Natural killer cell (primary cell): ENCODE results near the gene FYN. TPM values are rescaled to one million over a fixed set of nuclear protein-coding genes. Genes with fewer than 3 reads are reported as not detected.

Source experiments
- ATAC-seq, 3 donors: fragments of 150-1000 bp in 2 of 3; fragments of 200-7000 bp in 1 of 3; cut with Tn5 transposase; 1 replicate in 1 of 3; 2 replicates in 2 of 3; pipeline ENCODE4 v1.10.0; 2021; ENCODE audit warnings: mild to moderate bottlenecking in 2 of 3, moderate library complexity in 2 of 3
- DNase-seq, 2 donors: peaks; one replicate each; pipeline versions ENCODE4 v3.0.0 to v3.0.0-alpha.2; 2013 to 2021; ENCODE audit warnings: mixed read lengths in 1 of 2
- H3K27ac ChIP-seq: one replicate; pipeline ENCODE4 v1.5.1; 2013; ENCODE audit warnings: mild to moderate bottlenecking, low read length
- H3K27me3 ChIP-seq: one replicate; pipeline ENCODE4 v1.6.1; 2013; ENCODE audit warnings: low read length; ENCODE audit not compliant: control insufficient read depth, insufficient read depth
- H3K36me3 ChIP-seq: one replicate; pipeline ENCODE4 v1.6.1; 2013; ENCODE audit warnings: low read length; ENCODE audit not compliant: control insufficient read depth, insufficient read depth
- H3K4me1 ChIP-seq: one replicate; pipeline ENCODE4 v1.6.1; 2013; ENCODE audit warnings: low read length; ENCODE audit not compliant: control insufficient read depth, insufficient read depth
- H3K4me3 ChIP-seq: one replicate; pipeline ENCODE4 v1.5.1; 2013; ENCODE audit warnings: low read length
- H3K9me3 ChIP-seq: one replicate; pipeline ENCODE4 v1.6.1; 2013; ENCODE audit warnings: low read length; ENCODE audit not compliant: control insufficient read depth, insufficient read depth
- H3K27ac Mint-ChIP-seq, 2 donors: one replicate each; pipeline ENCODE4 v1.8.0; 2022; ENCODE audit warnings: mild to moderate bottlenecking in 2 of 2, mixed read lengths in 2 of 2, moderate library complexity in 1 of 2
- H3K27me3 Mint-ChIP-seq, 2 donors: one replicate each; pipeline ENCODE4 v1.8.0; 2022; ENCODE audit warnings: low read depth in 2 of 2, mixed read lengths in 2 of 2
- H3K36me3 Mint-ChIP-seq: one replicate; pipeline ENCODE4 v1.8.0; 2022; ENCODE audit warnings: mixed read lengths
- H3K4me1 Mint-ChIP-seq, 2 donors: one replicate each; pipeline ENCODE4 v1.8.0; 2022; ENCODE audit warnings: mixed read lengths in 2 of 2
- H3K4me3 Mint-ChIP-seq: one replicate; pipeline ENCODE4 v1.8.0; 2022; ENCODE audit warnings: mild to moderate bottlenecking, moderate library complexity, mixed read lengths
- H3K9me3 Mint-ChIP-seq, 2 donors: one replicate each; pipeline ENCODE4 v1.8.0; 2022; ENCODE audit warnings: mixed read lengths in 2 of 2
- CTCF ChIP-seq: fragments of 200-600 bp; IDR thresholded peaks from one replicate; pipeline ENCODE4 v1.8.0; 2022; ENCODE audit warnings: antibody characterized with exemption
- WGBS: methylation state at CpG from one replicate; pipeline ENCODE4 v1.1.7; 2013; ENCODE audit warnings: missing lambda C conversion rate; ENCODE audit not compliant: insufficient coverage; 5-methylcytosine and 5-hydroxymethylcytosine counted together
- intact Hi-C: fragments of 100-400 bp; cut with micrococcal nuclease; formaldehyde crosslinking; loops from one replicate; pipeline ENCODE4 v1.14.2; 2022
- total RNA-seq, 4 donors: library from RNA; stranded (reverse); fragments of 120-200 nt in 1 of 4; gene quantifications; one replicate each; pipeline versions ENCODE4 v1.2.3 to v1.2.4, GENCODE V29; 2013 to 2022

The FYN gene
- total RNA-seq, 3 donors from 2014 or later (not counting 1 experiment from before 2014, with no cell fraction given) = 616 to 757 (median 713) TPM

- H3K27ac Mint-ChIP-seq = no peak overlapping the region
- peaks cover 45 to 46% of the 10 kb centered on the region in 2 donors for H3K4me1 Mint-ChIP-seq
- TF ChIP-seq CTCF = no peak
- Histone ChIP-seq H3K9me3 (no peaks in the 10 kb centered on the region), H3K36me3 (peaks cover 11% of the 10 kb centered on the region), H3K27me3 (no peaks in the 10 kb centered on the region), H3K4me1 (peaks cover 65% of the 10 kb centered on the region), H3K4me3 (no peak overlapping the region), H3K27ac (no peak overlapping the region)
- H3K27me3 Mint-ChIP-seq = no peaks in the 10 kb centered on the region
- DNase-seq = no peak
- WGBS = 92% methylated on average over 6 of the region's 7 CpGs
- H3K36me3 Mint-ChIP-seq = no peaks in the 10 kb centered on the region
- no peak for ATAC-seq
- intact Hi-C loops = no loop called here
- no peak overlapping the region for H3K4me3 Mint-ChIP-seq
- no peaks in the 10 kb centered on the region for H3K9me3 Mint-ChIP-seq
These were observed 24.9 kb downstream of the FYN start for GRCh38 chr6:111848262-111848812.

DNA sequence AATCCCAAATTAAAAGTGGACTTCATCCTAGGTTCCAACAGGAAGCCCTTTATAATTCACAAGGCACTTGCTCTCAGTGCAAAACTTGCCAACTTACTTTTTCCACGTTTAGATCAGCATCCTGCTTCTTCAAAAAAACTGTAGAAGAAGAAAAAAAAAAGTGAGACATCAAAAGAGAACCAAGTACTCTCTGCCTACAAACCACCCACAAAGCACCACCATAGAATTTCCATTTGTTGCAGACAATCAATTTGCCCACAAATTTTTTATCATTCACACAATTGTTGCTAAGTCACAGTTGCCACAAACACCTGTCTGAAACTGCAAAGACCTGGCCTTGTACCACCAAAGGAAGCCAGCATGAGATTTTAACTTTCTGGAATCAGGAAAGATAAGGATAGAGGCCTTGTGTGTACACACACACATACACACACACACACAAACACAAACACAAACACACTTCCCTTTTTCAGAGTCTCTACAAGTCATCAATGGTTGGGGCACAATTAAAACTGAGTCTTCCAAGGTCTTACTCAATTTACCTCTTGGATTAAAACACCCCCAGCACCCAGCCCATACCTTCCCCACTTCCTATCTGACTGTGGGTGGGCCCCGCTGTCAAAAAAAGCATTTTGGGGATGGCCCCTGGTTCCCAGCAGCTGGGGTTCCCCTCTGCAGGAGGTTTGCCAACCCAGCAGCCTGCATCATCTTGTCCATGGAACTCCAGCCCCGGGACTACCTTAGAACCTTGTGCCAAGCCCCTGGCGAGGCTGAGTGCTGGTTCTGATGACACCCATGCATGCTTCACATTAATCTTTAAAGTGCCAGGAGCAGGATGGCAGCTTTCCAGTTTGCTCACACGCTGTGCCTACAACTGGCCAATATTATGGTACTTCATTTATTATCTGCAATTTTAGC is 26.5 kb downstream of the FYN start:
- Histone ChIP-seq H3K4me1 (peaks cover 77% of the 10 kb centered on the region), H3K9me3 (no peaks in the 10 kb centered on the region), H3K27ac (peak overlapping the region; percentile 64), H3K27me3 (no peaks in the 10 kb centered on the region), H3K4me3 (no peak overlapping the region), H3K36me3 (peaks cover 11% of the 10 kb centered on the region)
- Mint-ChIP-seq H3K27me3 (no peaks in the 10 kb centered on the region), H3K9me3 (no peaks in the 10 kb centered on the region), H3K36me3 (no peaks in the 10 kb centered on the region), H3K4me1 (peaks cover 30% of the 10 kb centered on the region in 2 donors), H3K4me3 (no peak overlapping the region), H3K27ac (no peak overlapping the region)
- WGBS = 58% methylated on average over 5 of the region's 5 CpGs
- TF ChIP-seq CTCF = no peak
- intact Hi-C loops = loop anchor here (1.0 to 2.0 kb wide), 3 partner anchors 9 to 42 kb away; no protein-coding TSS in a partner anchor
- DNase-seq (peak in 1 of 2 donors; percentile 76), ATAC-seq (peak; percentile 12 to 45 (median 21))

GRCh38 chr6:111846066-111846465 is 27.2 kb downstream of the FYN start:
- H3K4me3 Mint-ChIP-seq = no peak overlapping the region
- H3K9me3 Mint-ChIP-seq = no peaks in the 10 kb centered on the region
- peaks cover 23% of the 10 kb centered on the region in 2 donors for H3K4me1 Mint-ChIP-seq
- ATAC-seq = no peak
- peaks cover 11% of the 10 kb centered on the region for H3K36me3 ChIP-seq
- H3K27me3 Mint-ChIP-seq = no peaks in the 10 kb centered on the region
- WGBS = 69% methylated on average over 4 of the region's 4 CpGs
- intact Hi-C loops = loop anchor here (1.0 to 2.0 kb wide), 3 partner anchors 9 to 41 kb away; no protein-coding TSS in a partner anchor
- H3K36me3 Mint-ChIP-seq = no peaks in the 10 kb centered on the region
- no peak for DNase-seq
- no peak overlapping the region for H3K27ac Mint-ChIP-seq
- peak overlapping the region; percentile 49 for H3K27ac ChIP-seq
- no peak for TF ChIP-seq CTCF
- H3K4me1 ChIP-seq = peaks cover 75% of the 10 kb centered on the region
- H3K4me3 ChIP-seq = no peak overlapping the region
- H3K27me3 ChIP-seq = no peaks in the 10 kb centered on the region
- no peaks in the 10 kb centered on the region for H3K9me3 ChIP-seq
